Neural progenitor cell (in vitro differentiated cells): Measurements from ENCODE around the gene FOXF2. TPM values are rescaled to one million over a fixed set of nuclear protein-coding genes. Genes with fewer than 3 reads are reported as not detected.

ENCODE experiments used
- DNase-seq: peaks from one replicate; pipeline ENCODE4 v3.0.0-alpha.2; 2016; ENCODE audit warnings: low spot score
- H2AFZ ChIP-seq: fragments of 200-600 bp; sonication (generic); replicated peaks from 2 replicates; pipeline ENCODE4 v1.6.1; 2016; ENCODE audit warnings: antibody characterized with exemption
- H3F3A ChIP-seq: fragments of 200-600 bp; sonication (generic); 2 replicates; pipeline ENCODE4 v1.6.1; 2016; ENCODE audit warnings: antibody characterized with exemption, low read depth
- H3K27ac ChIP-seq: fragments of 200-600 bp; sonication (generic); 2 replicates; pipeline ENCODE4 v1.5.1; 2016; ENCODE audit warnings: mild to moderate bottlenecking
- H3K27me3 ChIP-seq: fragments of 200-600 bp; sonication (generic); 2 replicates; pipeline ENCODE4 v1.6.1; 2016; ENCODE audit warnings: mild to moderate bottlenecking, moderate library complexity
- H3K36me3 ChIP-seq: fragments of 200-600 bp; sonication (generic); 2 replicates; pipeline ENCODE4 v1.5.1; 2016
- H3K4me1 ChIP-seq: fragments of 200-600 bp; sonication (generic); 2 replicates; pipeline ENCODE4 v1.6.1; 2016; ENCODE audit warnings: mixed run types
- H3K4me2 ChIP-seq: fragments of 200-600 bp; sonication (generic); 2 replicates; pipeline ENCODE4 v1.6.1; 2016
- H3K4me3 ChIP-seq: fragments of 200-600 bp; sonication (generic); 2 replicates; pipeline ENCODE4 v1.5.1; 2016
- H3K79me2 ChIP-seq: fragments of 200-600 bp; sonication (generic); 2 replicates; pipeline ENCODE4 v1.6.1; 2016; ENCODE audit warnings: low read depth
- H3K9ac ChIP-seq: fragments of 200-600 bp; sonication (generic); 2 replicates; pipeline ENCODE4 v1.6.1; 2016
- H3K9me3 ChIP-seq: fragments of 200-600 bp; sonication (generic); 2 replicates; pipeline ENCODE4 v1.5.1; 2016; ENCODE audit warnings: low read depth
- H4K20me1 ChIP-seq: fragments of 200-600 bp; sonication (generic); 2 replicates; pipeline ENCODE4 v1.6.1; 2016; ENCODE audit warnings: low read depth
- H3K27ac Mint-ChIP-seq: 3 replicates; pipeline ENCODE4 v1.8.0; 2021; ENCODE audit warnings: mixed read lengths
- H3K27me3 Mint-ChIP-seq: 2 replicates; pipeline ENCODE4 v1.8.0; 2022; ENCODE audit warnings: low read depth, mild to moderate bottlenecking, inconsistent platforms, moderate library complexity, mixed read lengths; ENCODE audit not compliant: insufficient read depth
- H3K36me3 Mint-ChIP-seq: 3 replicates; pipeline ENCODE4 v1.8.0; 2021; ENCODE audit warnings: mixed read lengths
- H3K4me1 Mint-ChIP-seq: 3 replicates; pipeline ENCODE4 v1.8.0; 2021; ENCODE audit warnings: mixed read lengths
- H3K4me3 Mint-ChIP-seq: 3 replicates; pipeline ENCODE4 v1.8.0; 2021; ENCODE audit warnings: mild to moderate bottlenecking, moderate library complexity, mixed read lengths
- H3K9me3 Mint-ChIP-seq: 3 replicates; pipeline ENCODE4 v1.8.0; 2020; ENCODE audit warnings: mixed read lengths
- EZH2 ChIP-seq: fragments of 200-600 bp; sonication (generic); IDR thresholded peaks from 2 replicates; pipeline ENCODE4 v1.6.1; 2017; ENCODE audit warnings: antibody characterized with exemption, mild to moderate bottlenecking, moderate library complexity
- EZH2phosphoT487 ChIP-seq: fragments of 200-600 bp; sonication (generic); IDR thresholded peaks from 2 replicates; pipeline ENCODE4 v1.6.1; 2017; ENCODE audit warnings: antibody characterized with exemption
- total RNA-seq: library from RNA; depleted of rRNA; stranded (reverse); fragments of >200 nt; gene quantifications from 2 replicates; pipeline ENCODE4 v1.2.3, GENCODE V29; 2015; ENCODE audit warnings: low replicate concordance
- TF ChIP-seq, protein P1 (sequence below): fragments of 200-600 bp; sonication (generic); IDR thresholded peaks from 2 replicates; pipeline ENCODE4 v1.5.1; 2017; ENCODE audit warnings: antibody characterized with exemption, mild to moderate bottlenecking

Gene FOXF2
- total RNA-seq, 1 donor from 2014 or later = not detected

DNA sequence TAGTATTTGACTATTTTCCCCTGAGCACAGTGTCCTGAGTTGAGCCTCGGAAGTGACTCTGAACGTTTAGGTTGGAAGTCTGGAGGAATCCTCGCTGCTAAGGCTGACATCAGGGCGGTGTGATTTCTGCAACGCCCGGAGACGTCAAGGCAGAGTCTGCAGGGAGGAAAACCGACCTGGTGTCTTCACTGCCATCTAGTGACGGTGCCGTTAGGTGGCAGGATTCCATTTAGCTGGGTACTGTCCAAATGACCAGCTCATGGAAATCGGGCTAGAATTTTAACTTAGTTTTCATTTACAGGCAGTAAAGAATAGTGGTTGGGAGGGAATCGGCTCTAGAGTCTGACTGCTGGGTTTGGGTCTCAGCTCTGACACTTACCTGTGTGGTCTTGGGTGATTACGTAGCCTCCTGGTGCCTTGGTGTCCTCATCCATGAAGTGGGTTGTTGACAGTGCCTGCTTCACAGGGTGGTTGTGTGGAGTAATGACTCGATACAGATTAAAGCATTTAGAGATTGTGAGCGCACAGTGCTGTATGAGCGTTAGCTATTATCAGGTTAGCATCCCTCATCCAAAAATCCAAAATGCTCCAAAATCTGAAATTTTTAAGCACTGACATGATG lies 35.0 kb downstream of the FOXF2 start:
- Histone ChIP-seq H3K9me3 (peaks cover 8% of the 10 kb centered on the region), H3K9ac (no peak overlapping the region), H2AFZ (no peak overlapping the region), H3K36me3 (no peaks in the 10 kb centered on the region), H3K27ac (no peak overlapping the region), H3K79me2 (no peaks in the 10 kb centered on the region), H3F3A (no peaks in the 10 kb centered on the region), H3K27me3 (peaks cover 11% of the 10 kb centered on the region), H3K4me1 (no peaks in the 10 kb centered on the region), H3K4me2 (no peak overlapping the region), H3K4me3 (no peak overlapping the region), H4K20me1 (no peaks in the 10 kb centered on the region)
- Mint-ChIP-seq H3K4me1 (peaks cover 3% of the 10 kb centered on the region), H3K9me3 (peaks cover 9% of the 10 kb centered on the region), H3K27me3 (peaks cover 2% of the 10 kb centered on the region), H3K27ac (peak overlapping the region; percentile 86), H3K4me3 (peak overlapping the region; percentile 46), H3K36me3 (no peaks in the 10 kb centered on the region)
- TF ChIP-seq EZH2 (peak; percentile 38), EZH2phosphoT487 (no peak)
- TF ChIP-seq, protein P1, sequence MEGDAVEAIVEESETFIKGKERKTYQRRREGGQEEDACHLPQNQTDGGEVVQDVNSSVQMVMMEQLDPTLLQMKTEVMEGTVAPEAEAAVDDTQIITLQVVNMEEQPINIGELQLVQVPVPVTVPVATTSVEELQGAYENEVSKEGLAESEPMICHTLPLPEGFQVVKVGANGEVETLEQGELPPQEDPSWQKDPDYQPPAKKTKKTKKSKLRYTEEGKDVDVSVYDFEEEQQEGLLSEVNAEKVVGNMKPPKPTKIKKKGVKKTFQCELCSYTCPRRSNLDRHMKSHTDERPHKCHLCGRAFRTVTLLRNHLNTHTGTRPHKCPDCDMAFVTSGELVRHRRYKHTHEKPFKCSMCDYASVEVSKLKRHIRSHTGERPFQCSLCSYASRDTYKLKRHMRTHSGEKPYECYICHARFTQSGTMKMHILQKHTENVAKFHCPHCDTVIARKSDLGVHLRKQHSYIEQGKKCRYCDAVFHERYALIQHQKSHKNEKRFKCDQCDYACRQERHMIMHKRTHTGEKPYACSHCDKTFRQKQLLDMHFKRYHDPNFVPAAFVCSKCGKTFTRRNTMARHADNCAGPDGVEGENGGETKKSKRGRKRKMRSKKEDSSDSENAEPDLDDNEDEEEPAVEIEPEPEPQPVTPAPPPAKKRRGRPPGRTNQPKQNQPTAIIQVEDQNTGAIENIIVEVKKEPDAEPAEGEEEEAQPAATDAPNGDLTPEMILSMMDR = peak; percentile 75
- peak; percentile 77 for DNase-seq

- H3K4me3 ChIP-seq = no peak overlapping the region
- Mint-ChIP-seq H3K4me1 (peaks cover 3% of the 10 kb centered on the region), H3K27me3 (peaks cover 2% of the 10 kb centered on the region), H3K36me3 (no peaks in the 10 kb centered on the region), H3K4me3 (no peak overlapping the region), H3K27ac (no peak overlapping the region), H3K9me3 (no peaks in the 10 kb centered on the region)
- no peak overlapping the region for H3K4me2 ChIP-seq
- TF ChIP-seq, protein P1 = no peak
- TF ChIP-seq EZH2phosphoT487 (no peak), EZH2 (no peak)
- no peaks in the 10 kb centered on the region for H3K36me3 ChIP-seq
- H3K27ac ChIP-seq = no peak overlapping the region
- peaks cover 11% of the 10 kb centered on the region for H3K27me3 ChIP-seq
- H3K79me2 ChIP-seq = no peaks in the 10 kb centered on the region
- no peak for DNase-seq
- no peak overlapping the region for H2AFZ ChIP-seq
- H3K9ac ChIP-seq = no peak overlapping the region
- H3K9me3 ChIP-seq = no peaks in the 10 kb centered on the region
- no peaks in the 10 kb centered on the region for H4K20me1 ChIP-seq
- H3F3A ChIP-seq = no peaks in the 10 kb centered on the region
- H3K4me1 ChIP-seq = no peaks in the 10 kb centered on the region
Measured at GRCh38 chr6:1426416-1426815, 37.0 kb downstream of the FOXF2 start.

GRCh38 chr6:1435806-1436205 lies 46.4 kb downstream of the FOXF2 start:
- Mint-ChIP-seq H3K27me3 (peaks cover 5% of the 10 kb centered on the region), H3K9me3 (peaks cover 4% of the 10 kb centered on the region), H3K36me3 (no peaks in the 10 kb centered on the region), H3K4me3 (no peak overlapping the region), H3K27ac (no peak overlapping the region), H3K4me1 (peaks cover 18% of the 10 kb centered on the region)
- Histone ChIP-seq H3F3A (no peaks in the 10 kb centered on the region), H3K79me2 (no peaks in the 10 kb centered on the region), H3K27me3 (peaks cover 15% of the 10 kb centered on the region), H3K4me3 (no peak overlapping the region), H3K4me2 (no peak overlapping the region), H4K20me1 (no peaks in the 10 kb centered on the region), H3K4me1 (peaks cover 5% of the 10 kb centered on the region), H3K9me3 (no peaks in the 10 kb centered on the region), H3K27ac (no peak overlapping the region), H2AFZ (no peak overlapping the region), H3K9ac (no peak overlapping the region), H3K36me3 (no peaks in the 10 kb centered on the region)
- no peak for TF ChIP-seq EZH2
- TF ChIP-seq EZH2phosphoT487 = no peak
- DNase-seq = no peak
